AG04450 (cell line): Measurements from ENCODE around the gene MORC3. TPM values are rescaled to one million over a fixed set of nuclear protein-coding genes. Genes with fewer than 3 reads are reported as not detected.
A peak's percentile ranks its signal among the peaks of the same experiment; 100 is the strongest.
"Not testable (repeated sequence)": the region's sequence is repeated elsewhere in the genome, so short reads cannot be mapped to it uniquely, and the experiment has no call there.

Experiments
- CTCF ChIA-PET: fragments of 300-600, 350-600 bp; formaldehyde crosslinking; extraction: SDS; loops from one replicate; lab custom pipeline; 2022; ENCODE audit warnings: antibody characterized with exemption, inconsistent platforms; lab: Charles Lee
- POLR2A ChIA-PET: fragments of 350-600 bp; formaldehyde crosslinking; extraction: SDS; loops from one replicate; lab custom pipeline; 2021; ENCODE audit warnings: antibody characterized with exemption, inconsistent platforms; lab: Yijun Ruan, JAX
- DNase-seq: peaks from one replicate; pipeline ENCODE4 v3.0.0-alpha.2; 2011; ENCODE audit warnings: low read depth, low spot score
- H3K27ac ChIP-seq: one replicate; pipeline ENCODE4 v1.5.1; 2012; ENCODE audit warnings: low read depth, low read length, control low read depth
- H3K27me3 ChIP-seq: one replicate; pipeline ENCODE4 v1.6.0; 2012; ENCODE audit warnings: low read length; ENCODE audit not compliant: control insufficient read depth, insufficient read depth
- H3K4me3 ChIP-seq: 2 replicates; pipeline ENCODE4 v1.5.1; 2011; ENCODE audit warnings: mild to moderate bottlenecking, low read depth, low read length, control low read depth
- H3K9me3 ChIP-seq: 2 replicates; pipeline ENCODE4 v1.5.1; 2012; ENCODE audit warnings: low read length; ENCODE audit not compliant: control insufficient read depth, insufficient read depth
- CTCF ChIP-seq: IDR thresholded peaks from 2 replicates; pipeline ENCODE4 v1.5.1; 2011; ENCODE audit warnings: low read depth, low read length, control low read depth, inconsistent platforms
- polyA plus RNA-seq: library from polyadenylated mRNA; depleted of rRNA; stranded (reverse); fragments of >200 nt; gene quantifications from 2 replicates; pipeline ENCODE4 v1.2.3, GENCODE V29; 2011

MORC3 gene
- polyA plus RNA-seq, 1 experiment = 31.6 TPM

- ChIA-PET POLR2A (no interaction called here), CTCF (no interaction called here)
- no peak for DNase-seq
- Histone ChIP-seq H3K4me3 (no peak overlapping the region), H3K9me3 (no peaks in the 10 kb centered on the region), H3K27ac (no peak overlapping the region), H3K27me3 (no peaks in the 10 kb centered on the region)
- no peak for TF ChIP-seq CTCF
Observed at GRCh38 chr21:36377391-36377842, 57.4 kb downstream of the MORC3 start.

GRCh38 chr21:36379251-36379650 is 59.3 kb downstream of the MORC3 start:
- TF ChIP-seq CTCF = no peak
- ChIA-PET CTCF (interaction anchor here (1.0 kb wide), 1 partner anchor 239 kb away, joined by 3 read pairs; no protein-coding TSS in a partner anchor), POLR2A (no interaction called here)
- Histone ChIP-seq H3K9me3 (no peaks in the 10 kb centered on the region; the same call in 1 of the 2 replicates), H3K27me3 (no peaks in the 10 kb centered on the region), H3K27ac (no peak overlapping the region), H3K4me3 (no peak overlapping the region)
- no peak for DNase-seq

- Histone ChIP-seq H3K9me3 (no peaks in the 10 kb centered on the region; the same call in 1 of the 2 replicates), H3K27me3 (no peaks in the 10 kb centered on the region), H3K27ac (no peak overlapping the region), H3K4me3 (no peak overlapping the region)
- CTCF ChIA-PET = no interaction called here
- TF ChIP-seq CTCF = no peak
- POLR2A ChIA-PET = no interaction called here
- no peak for DNase-seq
Observed at GRCh38 chr21:36381841-36382589, 62.0 kb downstream of the MORC3 start.

GRCh38 chr21:36382722-36383121 is 62.7 kb downstream of the MORC3 start:
- H3K4me3 ChIP-seq, H3K27ac ChIP-seq, DNase-seq, POLR2A ChIA-PET, H3K27me3 ChIP-seq, H3K9me3 ChIP-seq: not testable (repeated sequence)
- CTCF ChIA-PET = interaction anchor here (0.6 kb wide), 1 partner anchor 266 kb away, joined by 5 read pairs; no protein-coding TSS in a partner anchor

- Histone ChIP-seq H3K27ac (no peak overlapping the region), H3K4me3 (peak overlapping the region; percentile 62), H3K9me3 (no peaks in the 10 kb centered on the region; the same call in 1 of the 2 replicates), H3K27me3 (no peaks in the 10 kb centered on the region)
- ChIA-PET POLR2A (no interaction called here), CTCF (no interaction called here)
- TF ChIP-seq CTCF = no peak
- DNase-seq = no peak
Observed at GRCh38 chr21:36384885-36385232, 64.9 kb downstream of the MORC3 start.
